HL-60 (cell line): ENCODE results near the gene CACNA1H.

ENCODE experiments used
- DNase-seq, 2 experiments: peaks; one replicate each; pipeline ENCODE4 v3.0.0-alpha.2; 2010 to 2020; ENCODE audit warnings: low read depth in 1 of 2, low spot score in 1 of 2
- H3K27ac ChIP-seq: fragments of 250-450 bp; sonication (Bioruptor Pico); replicated peaks from 2 replicates; pipeline ENCODE4 v1.5.1; 2020; ENCODE audit warnings: mild to moderate bottlenecking, moderate library complexity
- H3K27me3 ChIP-seq: fragments of 250-450 bp; sonication (Bioruptor Pico); 2 replicates; pipeline ENCODE4 v1.5.1; 2021; ENCODE audit warnings: mild to moderate bottlenecking, moderate library complexity; ENCODE audit not compliant: insufficient read depth, poor library complexity, severe bottlenecking
- H3K4me3 ChIP-seq: replicated peaks from 2 replicates; pipeline ENCODE4 v1.5.1; 2011; ENCODE audit warnings: mild to moderate bottlenecking, control low read depth, low read length; ENCODE audit not compliant: insufficient read depth
- CTCF ChIP-seq: IDR thresholded peaks from one replicate; pipeline ENCODE4 v1.5.1; 2011; ENCODE audit warnings: low read length, control low read depth, inconsistent platforms; ENCODE audit not compliant: insufficient read depth
- GABPA ChIP-seq: IDR thresholded peaks from 2 replicates; pipeline ENCODE4 v1.6.1; 2012; ENCODE audit warnings: low read depth
- POLR2AphosphoS5 ChIP-seq: IDR thresholded peaks from 2 replicates; pipeline ENCODE4 v1.6.1; 2012; ENCODE audit warnings: low read depth
- SPI1 ChIP-seq: IDR thresholded peaks from 2 replicates; pipeline ENCODE4 v1.6.1; 2012; ENCODE audit warnings: low read depth, mild to moderate bottlenecking, borderline replicate concordance
- TF ChIP-seq, protein P1 (sequence below): IDR thresholded peaks from 2 replicates; pipeline ENCODE4 v1.6.1; 2012; ENCODE audit warnings: low read depth; ENCODE audit not compliant: insufficient replicate concordance

CACNA1H gene

GRCh38 chr16:1256874-1257322, 104.0 kb downstream of the CACNA1H start:
- H3K4me3 ChIP-seq, result no peak overlapping the region
- no peak overlapping the region for H3K27ac ChIP-seq
- TF ChIP-seq, protein P1, sequence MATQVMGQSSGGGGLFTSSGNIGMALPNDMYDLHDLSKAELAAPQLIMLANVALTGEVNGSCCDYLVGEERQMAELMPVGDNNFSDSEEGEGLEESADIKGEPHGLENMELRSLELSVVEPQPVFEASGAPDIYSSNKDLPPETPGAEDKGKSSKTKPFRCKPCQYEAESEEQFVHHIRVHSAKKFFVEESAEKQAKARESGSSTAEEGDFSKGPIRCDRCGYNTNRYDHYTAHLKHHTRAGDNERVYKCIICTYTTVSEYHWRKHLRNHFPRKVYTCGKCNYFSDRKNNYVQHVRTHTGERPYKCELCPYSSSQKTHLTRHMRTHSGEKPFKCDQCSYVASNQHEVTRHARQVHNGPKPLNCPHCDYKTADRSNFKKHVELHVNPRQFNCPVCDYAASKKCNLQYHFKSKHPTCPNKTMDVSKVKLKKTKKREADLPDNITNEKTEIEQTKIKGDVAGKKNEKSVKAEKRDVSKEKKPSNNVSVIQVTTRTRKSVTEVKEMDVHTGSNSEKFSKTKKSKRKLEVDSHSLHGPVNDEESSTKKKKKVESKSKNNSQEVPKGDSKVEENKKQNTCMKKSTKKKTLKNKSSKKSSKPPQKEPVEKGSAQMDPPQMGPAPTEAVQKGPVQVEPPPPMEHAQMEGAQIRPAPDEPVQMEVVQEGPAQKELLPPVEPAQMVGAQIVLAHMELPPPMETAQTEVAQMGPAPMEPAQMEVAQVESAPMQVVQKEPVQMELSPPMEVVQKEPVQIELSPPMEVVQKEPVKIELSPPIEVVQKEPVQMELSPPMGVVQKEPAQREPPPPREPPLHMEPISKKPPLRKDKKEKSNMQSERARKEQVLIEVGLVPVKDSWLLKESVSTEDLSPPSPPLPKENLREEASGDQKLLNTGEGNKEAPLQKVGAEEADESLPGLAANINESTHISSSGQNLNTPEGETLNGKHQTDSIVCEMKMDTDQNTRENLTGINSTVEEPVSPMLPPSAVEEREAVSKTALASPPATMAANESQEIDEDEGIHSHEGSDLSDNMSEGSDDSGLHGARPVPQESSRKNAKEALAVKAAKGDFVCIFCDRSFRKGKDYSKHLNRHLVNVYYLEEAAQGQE, result no peak
- TF ChIP-seq SPI1, result no peak
- no peak for TF ChIP-seq POLR2AphosphoS5
- no peak for TF ChIP-seq GABPA
- TF ChIP-seq CTCF, result no peak
- no peak for DNase-seq
- H3K27me3 ChIP-seq, result peaks cover 29% of the 10 kb centered on the region

- Histone ChIP-seq H3K4me3 (no peak overlapping the region), H3K27ac (no peak overlapping the region), H3K27me3 (peaks cover 36% of the 10 kb centered on the region)
- TF ChIP-seq GABPA (no peak), SPI1 (no peak), POLR2AphosphoS5 (no peak), CTCF (no peak)
- TF ChIP-seq, protein P1, result no peak
- no peak for DNase-seq
Measured at GRCh38 chr16:1257561-1258224, 104.8 kb downstream of the CACNA1H start.

DNA sequence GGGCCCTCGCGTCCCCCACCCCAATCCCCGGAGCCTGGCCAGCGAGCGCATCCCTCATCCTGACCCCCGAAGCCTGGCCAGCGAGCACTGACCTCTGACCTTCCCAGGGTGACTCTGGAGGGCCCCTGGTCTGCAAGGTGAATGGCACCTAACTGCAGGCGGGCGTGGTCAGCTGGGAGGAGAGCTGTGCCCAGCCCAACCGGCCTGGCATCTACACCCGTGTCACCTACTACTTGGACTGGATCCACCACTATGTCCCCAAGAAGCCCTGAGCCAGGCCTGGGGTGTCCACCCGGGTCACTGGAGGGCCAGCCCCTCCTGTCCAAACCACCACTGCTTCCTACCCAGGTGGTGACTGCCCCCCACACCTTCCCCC, 105.3 kb downstream of the CACNA1H start:
- Histone ChIP-seq H3K27me3 (peaks cover 36% of the 10 kb centered on the region), H3K4me3 (no peak overlapping the region), H3K27ac (no peak overlapping the region)
- TF ChIP-seq POLR2AphosphoS5 (no peak), SPI1 (no peak), GABPA (no peak), CTCF (no peak)
- TF ChIP-seq, protein P1, result no peak
- DNase-seq, result no peak
